Activated CD8-positive, alpha-beta memory T cell treated with anti-CD3 and anti-CD28 coated beads for 24 hours (primary cell): ENCODE measurements around the gene ZSCAN22.

Experiments used
- DNase-seq: peaks from one replicate; pipeline ENCODE4 v3.0.0-alpha.2; 2020

ZSCAN22 gene

GRCh38 chr19:58379246-58379645 lies 52.5 kb downstream of the ZSCAN22 start:
- no peak for DNase-seq

GRCh38 chr19:58380037-58380661 lies 53.4 kb downstream of the ZSCAN22 start:
- no peak for DNase-seq

GRCh38 chr19:58380662-58381459 lies 54.1 kb downstream of the ZSCAN22 start, which contains the start of gene ZNF837:
TSS of gene ZNF837 (minus strand) at chr19:58381030. CDS start at chr19:58369332, 11,698 bp downstream.
- peak; percentile 98 for DNase-seq

- DNase-seq, result no peak
Observed at GRCh38 chr19:58381460-58382212, 54.8 kb downstream of the ZSCAN22 start.

GRCh38 chr19:58382997-58383603 lies 56.3 kb downstream of the ZSCAN22 start:
- DNase-seq, result no peak

GRCh38 chr19:58385313-58385890 lies 58.6 kb downstream of the ZSCAN22 start:
- no peak for DNase-seq

GRCh38 chr19:58385891-58386575 lies 59.2 kb downstream of the ZSCAN22 start:
- DNase-seq, result peak; percentile 84

- peak; percentile 97 for DNase-seq
Observed at GRCh38 chr19:58386576-58387337, 60.0 kb downstream of the ZSCAN22 start, which contains the start of gene RPS5. TSS of gene RPS5 (plus strand) at chr19:58387269. CDS start at chr19:58388138, 869 bp downstream.

GRCh38 chr19:58387338-58388174 lies 60.8 kb downstream of the ZSCAN22 start:
- DNase-seq, result peak; percentile 66

- no peak for DNase-seq
Observed at GRCh38 chr19:58388175-58388526, 61.4 kb downstream of the ZSCAN22 start.
